ENCODE data around the gene SLC25A47. TPM values are rescaled to one million over a fixed set of nuclear protein-coding genes. Genes with fewer than 3 reads are reported as not detected.

The SLC25A47 gene
- total RNA-seq, 6 experiments from 2014 or later = not detected

GRCh38 chr14:100328495-100329163, 5.5 kb downstream of the SLC25A47 start:
- Mint-ChIP-seq H3K9me3 (no peaks in the 10 kb centered on the region), H3K36me3 (ENCODE audit: low read depth) (no peaks in the 10 kb centered on the region), H3K27me3 (ENCODE audit: insufficient read depth) (peaks cover 9% of the 10 kb centered on the region), H3K27ac (no peak overlapping the region), H3K4me1 (ENCODE audit: low read depth) (no peaks in the 10 kb centered on the region), H3K4me3 (no peak overlapping the region)
- no peak for DNase-seq
- TF ChIP-seq CTCF (IDR thresholded peaks at IDR 0.05) = no peak

GRCh38 chr14:100329233-100330006, 6.3 kb downstream of the SLC25A47 start:
- no peak for DNase-seq
- no peak for TF ChIP-seq CTCF (IDR thresholded peaks at IDR 0.05)
- Mint-ChIP-seq H3K27me3 (ENCODE audit: insufficient read depth) (peaks cover 7% of the 10 kb centered on the region), H3K4me3 (no peak overlapping the region), H3K9me3 (no peaks in the 10 kb centered on the region), H3K4me1 (ENCODE audit: low read depth) (no peaks in the 10 kb centered on the region), H3K36me3 (ENCODE audit: low read depth) (peaks cover under 1% of the 10 kb centered on the region; the same call in 1 of the 2 replicates), H3K27ac (no peak overlapping the region)

GRCh38 chr14:100330007-100330344, 6.8 kb downstream of the SLC25A47 start:
- Mint-ChIP-seq H3K36me3 (ENCODE audit: low read depth) (peaks cover 6% of the 10 kb centered on the region; the same call in 1 of the 2 replicates), H3K27ac (no peak overlapping the region), H3K4me1 (ENCODE audit: low read depth) (no peaks in the 10 kb centered on the region), H3K4me3 (no peak overlapping the region), H3K27me3 (ENCODE audit: insufficient read depth) (peaks cover 7% of the 10 kb centered on the region), H3K9me3 (no peaks in the 10 kb centered on the region)
- no peak for DNase-seq
- no peak for TF ChIP-seq CTCF (IDR thresholded peaks at IDR 0.05)

- no peak overlapping the region for H3K27ac Mint-ChIP-seq
These were observed 7.3 kb downstream of the SLC25A47 start for GRCh38 chr14:100330388-100330931.

More at GRCh38 chr14:100330388-100330931, 7.3 kb downstream of the SLC25A47 start:
- Mint-ChIP-seq H3K4me1 (ENCODE audit: low read depth) (no peaks in the 10 kb centered on the region), H3K9me3 (no peaks in the 10 kb centered on the region), H3K27me3 (ENCODE audit: insufficient read depth) (peaks cover 7% of the 10 kb centered on the region), H3K4me3 (no peak overlapping the region), H3K36me3 (ENCODE audit: low read depth) (peaks cover 7% of the 10 kb centered on the region; the same call in 1 of the 2 replicates)
- no peak for DNase-seq
- no peak for TF ChIP-seq CTCF (IDR thresholded peaks at IDR 0.05)
